ENCODE measurements around the gene DNAJC5G.
A peak's percentile ranks its signal among the peaks of the same experiment; 100 is the strongest.

Gene DNAJC5G

DNA sequence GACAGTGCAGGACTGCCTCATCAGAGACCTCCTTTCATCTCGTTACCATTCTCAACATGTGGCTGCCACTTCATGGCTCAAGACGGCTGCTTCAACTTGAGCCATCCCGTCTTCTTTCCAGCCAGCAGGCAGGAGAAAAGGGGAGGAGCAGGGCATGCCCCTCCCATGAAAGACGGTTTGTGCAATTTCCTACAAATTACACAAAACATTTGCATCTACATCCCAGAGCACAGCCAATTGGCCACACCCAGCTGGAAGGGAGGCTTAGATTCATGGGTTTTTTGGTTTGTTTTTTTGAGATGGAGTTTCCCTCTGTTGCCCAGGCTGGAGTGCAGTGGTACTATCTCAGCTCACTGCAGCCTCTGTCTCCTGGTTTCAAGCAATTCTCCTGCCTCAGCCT lies 21.2 kb downstream of the DNAJC5G start:
- TF ChIP-seq RAD21 (IDR thresholded peaks at IDR 0.05; ENCODE audit: low read depth): no peak
- TF ChIP-seq, protein P1, sequence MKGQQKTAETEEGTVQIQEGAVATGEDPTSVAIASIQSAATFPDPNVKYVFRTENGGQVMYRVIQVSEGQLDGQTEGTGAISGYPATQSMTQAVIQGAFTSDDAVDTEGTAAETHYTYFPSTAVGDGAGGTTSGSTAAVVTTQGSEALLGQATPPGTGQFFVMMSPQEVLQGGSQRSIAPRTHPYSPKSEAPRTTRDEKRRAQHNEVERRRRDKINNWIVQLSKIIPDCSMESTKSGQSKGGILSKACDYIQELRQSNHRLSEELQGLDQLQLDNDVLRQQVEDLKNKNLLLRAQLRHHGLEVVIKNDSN (IDR thresholded peaks at IDR 0.05): no peak

DNA sequence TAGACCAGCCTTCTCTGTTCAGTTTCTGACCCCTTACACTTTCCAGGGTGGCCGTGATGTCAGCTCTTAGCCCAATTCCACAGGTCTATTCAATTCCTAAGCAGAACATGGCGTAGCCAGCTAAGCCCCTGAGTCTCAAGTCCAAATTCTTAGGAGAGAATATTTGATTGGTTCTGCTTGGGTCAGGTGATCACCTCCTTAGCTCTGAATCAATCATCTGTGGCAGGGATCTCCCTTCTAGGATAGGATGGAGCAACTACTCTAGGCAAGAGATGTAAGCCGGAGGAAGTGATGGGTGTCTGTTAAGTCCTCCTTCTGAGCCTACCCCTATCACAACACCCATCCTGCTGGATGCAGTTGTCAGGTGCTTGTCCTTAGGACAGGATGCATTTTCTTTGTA lies 22.0 kb downstream of the DNAJC5G start:
- no peak for TF ChIP-seq YY1 (IDR thresholded peaks at IDR 0.05; ENCODE audit: low read depth)
- TF ChIP-seq NFIC (IDR thresholded peaks at IDR 0.05): no peak
- no peak for TF ChIP-seq CREB1 (IDR thresholded peaks at IDR 0.05; ENCODE audit: low read depth)
- TF ChIP-seq TCF12 (IDR thresholded peaks at IDR 0.05; ENCODE audit: low read depth): no peak
- TF ChIP-seq EGR1 (IDR thresholded peaks at IDR 0.05): no peak
- TF ChIP-seq, protein P2, sequence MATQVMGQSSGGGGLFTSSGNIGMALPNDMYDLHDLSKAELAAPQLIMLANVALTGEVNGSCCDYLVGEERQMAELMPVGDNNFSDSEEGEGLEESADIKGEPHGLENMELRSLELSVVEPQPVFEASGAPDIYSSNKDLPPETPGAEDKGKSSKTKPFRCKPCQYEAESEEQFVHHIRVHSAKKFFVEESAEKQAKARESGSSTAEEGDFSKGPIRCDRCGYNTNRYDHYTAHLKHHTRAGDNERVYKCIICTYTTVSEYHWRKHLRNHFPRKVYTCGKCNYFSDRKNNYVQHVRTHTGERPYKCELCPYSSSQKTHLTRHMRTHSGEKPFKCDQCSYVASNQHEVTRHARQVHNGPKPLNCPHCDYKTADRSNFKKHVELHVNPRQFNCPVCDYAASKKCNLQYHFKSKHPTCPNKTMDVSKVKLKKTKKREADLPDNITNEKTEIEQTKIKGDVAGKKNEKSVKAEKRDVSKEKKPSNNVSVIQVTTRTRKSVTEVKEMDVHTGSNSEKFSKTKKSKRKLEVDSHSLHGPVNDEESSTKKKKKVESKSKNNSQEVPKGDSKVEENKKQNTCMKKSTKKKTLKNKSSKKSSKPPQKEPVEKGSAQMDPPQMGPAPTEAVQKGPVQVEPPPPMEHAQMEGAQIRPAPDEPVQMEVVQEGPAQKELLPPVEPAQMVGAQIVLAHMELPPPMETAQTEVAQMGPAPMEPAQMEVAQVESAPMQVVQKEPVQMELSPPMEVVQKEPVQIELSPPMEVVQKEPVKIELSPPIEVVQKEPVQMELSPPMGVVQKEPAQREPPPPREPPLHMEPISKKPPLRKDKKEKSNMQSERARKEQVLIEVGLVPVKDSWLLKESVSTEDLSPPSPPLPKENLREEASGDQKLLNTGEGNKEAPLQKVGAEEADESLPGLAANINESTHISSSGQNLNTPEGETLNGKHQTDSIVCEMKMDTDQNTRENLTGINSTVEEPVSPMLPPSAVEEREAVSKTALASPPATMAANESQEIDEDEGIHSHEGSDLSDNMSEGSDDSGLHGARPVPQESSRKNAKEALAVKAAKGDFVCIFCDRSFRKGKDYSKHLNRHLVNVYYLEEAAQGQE (IDR thresholded peaks at IDR 0.05; ENCODE audit: low read depth): no peak
- TF ChIP-seq FOXM1 (IDR thresholded peaks at IDR 0.05; ENCODE audit: borderline replicate concordance, low read depth): no peak
- no peak for TF ChIP-seq CEBPB (IDR thresholded peaks at IDR 0.05)

DNA sequence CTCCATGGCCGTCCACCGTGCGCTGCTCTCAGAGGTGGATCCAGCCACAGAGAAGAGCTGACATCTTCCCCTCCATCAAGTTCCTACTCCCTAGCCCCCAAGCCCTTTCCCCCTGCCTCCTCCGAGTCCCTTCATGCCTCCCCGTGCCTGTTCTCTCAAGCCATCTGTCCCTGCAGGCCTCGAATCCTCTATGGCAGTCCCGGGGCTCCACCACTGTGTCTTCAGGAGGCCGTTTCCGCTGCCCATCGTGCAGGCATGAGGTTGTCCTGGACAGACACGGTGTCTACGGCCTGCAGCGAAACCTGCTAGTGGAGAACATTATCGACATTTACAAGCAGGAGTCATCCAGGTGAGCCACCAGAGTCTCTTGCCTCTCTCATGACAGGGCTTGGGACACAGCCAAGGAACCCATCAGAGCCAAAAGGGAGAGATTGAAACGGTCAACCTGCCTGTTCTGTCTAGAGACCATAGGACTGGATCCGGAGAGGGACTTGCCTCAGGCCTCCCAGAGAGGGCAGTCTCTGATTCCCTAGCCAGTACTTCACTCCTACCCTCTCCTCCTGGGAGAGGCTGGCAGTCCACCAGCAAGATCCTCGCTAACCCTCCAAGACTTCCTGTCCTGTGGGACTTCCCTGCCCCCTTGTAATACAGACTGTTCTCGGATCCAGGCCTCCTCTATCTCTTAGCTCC lies 23.3 kb downstream of the DNAJC5G start:
- no peak for TF ChIP-seq EP300 (IDR thresholded peaks at IDR 0.05; ENCODE audit: borderline replicate concordance)
- TF ChIP-seq NFIC (IDR thresholded peaks at IDR 0.05): no peak
- TF ChIP-seq ZBTB7A (IDR thresholded peaks at IDR 0.05; ENCODE audit: low read depth): no peak
- no peak for TF ChIP-seq FOXM1 (IDR thresholded peaks at IDR 0.05; ENCODE audit: borderline replicate concordance, low read depth)
- no peak for TF ChIP-seq TEAD4 (IDR thresholded peaks at IDR 0.05)
- TF ChIP-seq, protein P1 (IDR thresholded peaks at IDR 0.05): no peak
- TF ChIP-seq RAD21 (IDR thresholded peaks at IDR 0.05; ENCODE audit: low read depth): no peak

DNA sequence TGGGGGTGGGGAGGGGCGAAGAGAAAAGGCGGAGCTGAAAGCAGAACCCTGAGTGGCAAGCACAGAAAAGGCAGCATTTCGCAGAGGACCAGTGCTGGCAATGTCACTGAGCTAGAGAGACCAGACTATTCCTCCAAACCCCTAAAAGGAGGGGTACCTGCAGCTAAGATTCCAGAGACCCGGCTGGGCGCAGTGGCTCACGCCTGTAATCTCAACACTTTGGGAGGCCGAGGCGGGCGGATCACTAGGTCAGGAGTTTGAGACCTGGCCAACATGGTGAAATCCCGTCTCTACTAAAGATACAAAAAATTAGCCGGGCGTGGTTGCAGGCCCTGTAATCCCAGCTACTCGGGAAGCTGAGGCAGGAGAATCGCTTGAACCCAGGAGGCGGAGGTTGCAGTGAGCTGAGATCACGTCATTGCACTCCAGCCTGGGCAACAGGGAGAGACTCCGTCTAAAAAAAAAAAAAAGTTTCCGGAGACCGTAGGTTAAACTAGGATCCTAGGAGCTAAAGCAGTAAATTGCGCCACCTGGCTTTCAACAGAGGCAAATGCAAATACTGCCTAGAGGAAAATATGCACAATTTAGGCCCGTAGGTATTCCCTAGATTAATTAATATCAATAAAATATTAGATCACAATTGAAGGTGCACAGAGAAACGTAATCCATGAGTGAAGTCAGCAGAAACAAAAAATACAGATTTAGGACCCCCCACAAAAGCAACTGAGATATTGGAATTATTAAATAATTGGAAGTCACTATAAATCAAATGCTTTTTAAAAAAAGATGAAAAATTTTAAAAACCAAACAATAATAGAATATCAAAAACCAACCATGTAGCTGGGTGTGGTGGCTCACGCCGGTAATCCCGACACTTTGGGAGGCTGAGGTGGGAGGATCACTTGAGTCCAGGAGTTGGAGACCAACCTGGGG lies 28.1 kb downstream of the DNAJC5G start:
- TF ChIP-seq CREB1 (IDR thresholded peaks at IDR 0.05; ENCODE audit: low read depth): no peak
- TF ChIP-seq RAD21 (IDR thresholded peaks at IDR 0.05; ENCODE audit: low read depth): peak; percentile 80

DNA sequence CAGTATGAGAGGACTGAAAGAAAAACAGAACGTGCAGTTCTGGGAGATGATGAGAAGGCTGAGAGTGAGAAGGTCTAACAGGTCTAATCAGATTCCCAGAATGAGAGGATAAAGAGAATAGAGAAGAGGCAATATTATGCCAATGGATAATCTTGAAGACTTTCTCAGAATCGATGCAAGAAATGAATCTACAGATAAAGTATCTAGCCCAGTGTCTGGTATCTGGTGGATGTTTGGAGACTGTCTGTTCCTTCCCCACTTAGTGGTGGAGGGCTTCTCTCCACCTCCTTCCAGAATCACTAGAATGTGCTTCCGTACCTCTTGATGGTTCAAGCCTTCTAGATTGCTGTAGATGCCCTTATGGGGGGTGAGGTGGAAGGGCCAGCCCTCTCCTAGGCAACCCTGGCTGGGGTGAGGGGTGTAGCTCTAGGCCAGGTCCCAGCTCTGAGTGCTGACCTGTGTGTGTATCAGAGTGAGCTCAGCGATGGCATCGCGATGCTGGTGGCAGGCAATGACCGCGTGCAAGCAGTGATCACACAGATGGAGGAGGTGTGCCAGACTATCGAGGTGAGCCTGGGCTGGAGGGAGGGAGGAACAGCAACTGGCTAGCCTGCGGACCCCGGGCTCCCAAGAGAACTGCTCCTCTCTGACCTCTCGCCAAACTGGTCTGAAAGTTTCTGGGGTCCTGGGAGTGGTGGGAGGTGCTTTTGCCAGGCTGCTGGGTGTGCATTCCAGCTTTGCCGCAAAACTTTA lies 29.4 kb downstream of the DNAJC5G start:
- no peak for TF ChIP-seq TAF1 (IDR thresholded peaks at IDR 0.05; ENCODE audit: low read depth)
- TF ChIP-seq CEBPB (IDR thresholded peaks at IDR 0.05): no peak
- TF ChIP-seq, protein P1 (IDR thresholded peaks at IDR 0.05): no peak
- TF ChIP-seq RAD21 (IDR thresholded peaks at IDR 0.05; ENCODE audit: low read depth): no peak
- TF ChIP-seq EGR1 (IDR thresholded peaks at IDR 0.05): no peak
- TF ChIP-seq FOXM1 (IDR thresholded peaks at IDR 0.05; ENCODE audit: borderline replicate concordance, low read depth): no peak
- no peak for TF ChIP-seq TCF12 (IDR thresholded peaks at IDR 0.05; ENCODE audit: low read depth)
- TF ChIP-seq EP300 (IDR thresholded peaks at IDR 0.05; ENCODE audit: borderline replicate concordance): no peak

GRCh38 chr2:27305516-27305915 lies 30.3 kb downstream of the DNAJC5G start:
- TF ChIP-seq, protein P1 (IDR thresholded peaks at IDR 0.05): no peak
- TF ChIP-seq TEAD4 (IDR thresholded peaks at IDR 0.05) (no peak), YY1 (IDR thresholded peaks at IDR 0.05; ENCODE audit: low read depth) (no peak), TCF12 (IDR thresholded peaks at IDR 0.05; ENCODE audit: low read depth) (no peak), RAD21 (IDR thresholded peaks at IDR 0.05; ENCODE audit: low read depth) (no peak), FOXM1 (IDR thresholded peaks at IDR 0.05; ENCODE audit: borderline replicate concordance, low read depth) (no peak), NFIC (IDR thresholded peaks at IDR 0.05) (no peak), ZBTB7A (IDR thresholded peaks at IDR 0.05; ENCODE audit: low read depth) (no peak), EP300 (IDR thresholded peaks at IDR 0.05; ENCODE audit: borderline replicate concordance) (no peak), EGR1 (IDR thresholded peaks at IDR 0.05) (no peak), TAF1 (IDR thresholded peaks at IDR 0.05; ENCODE audit: low read depth) (no peak), CREB1 (IDR thresholded peaks at IDR 0.05; ENCODE audit: low read depth) (no peak), CEBPB (IDR thresholded peaks at IDR 0.05) (no peak)
- TF ChIP-seq, protein P2 (IDR thresholded peaks at IDR 0.05; ENCODE audit: low read depth): no peak
- TF ChIP-seq, protein P3, sequence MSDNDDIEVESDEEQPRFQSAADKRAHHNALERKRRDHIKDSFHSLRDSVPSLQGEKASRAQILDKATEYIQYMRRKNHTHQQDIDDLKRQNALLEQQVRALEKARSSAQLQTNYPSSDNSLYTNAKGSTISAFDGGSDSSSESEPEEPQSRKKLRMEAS (IDR thresholded peaks at IDR 0.05): no peak
